Upper lobe of right lung (tissue), 1 donor: Measurements from ENCODE around the gene ANKRD18B. TPM values are rescaled to one million over a fixed set of nuclear protein-coding genes. Genes with fewer than 3 reads are reported as not detected.
A peak's percentile ranks its signal among the peaks of the same experiment; 100 is the strongest.
"Not testable (repeated sequence)": the region's sequence is repeated elsewhere in the genome, so short reads cannot be mapped to it uniquely, and the experiment has no call there.

Source experiments
- ATAC-seq: fragments of 200-7000 bp; cut with Tn5 transposase; one replicate; pipeline ENCODE4 v1.9.1; 2020; ENCODE audit warnings: mild to moderate bottlenecking, moderate library complexity
- DNase-seq: peaks from one replicate; pipeline ENCODE4 v3.0.0-alpha.2; 2020
- H3K27ac ChIP-seq: fragments of 200-600 bp; one replicate; pipeline ENCODE4 v1.8.0; 2022
- H3K27me3 ChIP-seq: fragments of 200-600 bp; one replicate; pipeline ENCODE4 v1.8.0; 2022; ENCODE audit warnings: mild to moderate bottlenecking
- H3K36me3 ChIP-seq: fragments of 200-600 bp; one replicate; pipeline ENCODE4 v1.8.0; 2022
- H3K4me1 ChIP-seq: fragments of 200-600 bp; one replicate; pipeline ENCODE4 v1.8.0; 2022
- H3K4me3 ChIP-seq: fragments of 200-600 bp; one replicate; pipeline ENCODE4 v1.8.0; 2022; ENCODE audit warnings: mild to moderate bottlenecking
- H3K9me3 ChIP-seq: fragments of 200-600 bp; one replicate; pipeline ENCODE4 v1.8.0; 2022
- intact Hi-C: fragments of 100-400 bp; cut with DNase I; formaldehyde crosslinking; loops from one replicate; pipeline ENCODE4 v1.11.0; 2022
- total RNA-seq: library from RNA; stranded (reverse); fragmentation: NEBNext Ultra II Directional; extraction: Animal tissue kit (Norgen Biotek cat#: 25700); gene quantifications from one replicate; pipeline ENCODE4 v1.2.1, GENCODE V29; 2021
- TF ChIP-seq, protein P1 (sequence below): fragments of 200-600 bp; IDR thresholded peaks from one replicate; pipeline ENCODE4 v1.8.0; 2022; ENCODE audit warnings: antibody characterized with exemption
- donor health status: DM: no; HTN: yes; CAD: no; lungs with severe emphysema.

ANKRD18B gene
- total RNA-seq, 1 donor from 2014 or later, result 1.2 TPM

DNA sequence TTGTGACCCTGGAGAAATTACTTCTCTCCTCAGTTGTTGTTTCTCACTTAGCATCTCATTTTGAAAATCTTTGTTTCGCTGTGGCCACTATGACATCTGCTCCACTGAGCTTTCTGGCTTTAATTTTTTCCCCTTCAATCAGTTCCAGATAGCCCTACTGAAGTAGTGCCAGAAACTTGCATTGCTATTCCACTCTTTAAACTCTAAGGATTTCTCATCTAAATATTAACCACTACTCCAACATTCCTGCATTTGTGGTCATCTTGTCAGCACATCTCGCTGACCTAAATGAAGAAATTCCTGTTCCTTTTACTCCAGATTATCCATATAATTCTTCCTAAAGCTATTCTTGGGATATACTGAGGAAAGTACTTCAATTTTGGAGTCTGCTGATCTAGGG lies 35.0 kb upstream of the ANKRD18B start:
- Histone ChIP-seq H3K36me3 (no peaks in the 10 kb centered on the region), H3K27me3 (no peaks in the 10 kb centered on the region), H3K9me3 (no peaks in the 10 kb centered on the region), H3K4me3 (no peak overlapping the region), H3K27ac (no peak overlapping the region), H3K4me1 (no peaks in the 10 kb centered on the region)
- TF ChIP-seq, protein P1, sequence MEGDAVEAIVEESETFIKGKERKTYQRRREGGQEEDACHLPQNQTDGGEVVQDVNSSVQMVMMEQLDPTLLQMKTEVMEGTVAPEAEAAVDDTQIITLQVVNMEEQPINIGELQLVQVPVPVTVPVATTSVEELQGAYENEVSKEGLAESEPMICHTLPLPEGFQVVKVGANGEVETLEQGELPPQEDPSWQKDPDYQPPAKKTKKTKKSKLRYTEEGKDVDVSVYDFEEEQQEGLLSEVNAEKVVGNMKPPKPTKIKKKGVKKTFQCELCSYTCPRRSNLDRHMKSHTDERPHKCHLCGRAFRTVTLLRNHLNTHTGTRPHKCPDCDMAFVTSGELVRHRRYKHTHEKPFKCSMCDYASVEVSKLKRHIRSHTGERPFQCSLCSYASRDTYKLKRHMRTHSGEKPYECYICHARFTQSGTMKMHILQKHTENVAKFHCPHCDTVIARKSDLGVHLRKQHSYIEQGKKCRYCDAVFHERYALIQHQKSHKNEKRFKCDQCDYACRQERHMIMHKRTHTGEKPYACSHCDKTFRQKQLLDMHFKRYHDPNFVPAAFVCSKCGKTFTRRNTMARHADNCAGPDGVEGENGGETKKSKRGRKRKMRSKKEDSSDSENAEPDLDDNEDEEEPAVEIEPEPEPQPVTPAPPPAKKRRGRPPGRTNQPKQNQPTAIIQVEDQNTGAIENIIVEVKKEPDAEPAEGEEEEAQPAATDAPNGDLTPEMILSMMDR, result no peak
- intact Hi-C loops, result no loop called here
- no peak for DNase-seq
- no peak for ATAC-seq

- intact Hi-C loops, H3K9me3 ChIP-seq, H3K27ac ChIP-seq, DNase-seq, H3K4me3 ChIP-seq, H3K36me3 ChIP-seq, ATAC-seq, H3K4me1 ChIP-seq, H3K27me3 ChIP-seq: not testable (repeated sequence)
Observed at GRCh38 chr9:33493819-33494218, 30.2 kb upstream of the ANKRD18B start.

- Histone ChIP-seq H3K4me3 (no peak overlapping the region), H3K27ac (no peak overlapping the region), H3K36me3 (no peaks in the 10 kb centered on the region), H3K27me3 (no peaks in the 10 kb centered on the region), H3K9me3 (no peaks in the 10 kb centered on the region), H3K4me1 (no peaks in the 10 kb centered on the region)
- ATAC-seq (no peak), DNase-seq (no peak)
- intact Hi-C loops, result no loop called here
- TF ChIP-seq, protein P1, result peak; percentile 42
Observed at GRCh38 chr9:33498387-33498786, 25.7 kb upstream of the ANKRD18B start.

- H3K36me3 ChIP-seq, result no peaks in the 10 kb centered on the region
- ATAC-seq, result peak; percentile 76
- no peak overlapping the region for H3K4me3 ChIP-seq
- intact Hi-C loops, result no loop called here
- no peak for DNase-seq
- TF ChIP-seq, protein P1, result no peak
- H3K27me3 ChIP-seq, result no peaks in the 10 kb centered on the region
- H3K9me3 ChIP-seq, result no peaks in the 10 kb centered on the region
- peak overlapping the region; percentile 19 for H3K27ac ChIP-seq
- no peaks in the 10 kb centered on the region for H3K4me1 ChIP-seq
Observed at GRCh38 chr9:33506626-33507370, 17.3 kb upstream of the ANKRD18B start.

GRCh38 chr9:33510262-33511183 lies 13.5 kb upstream of the ANKRD18B start:
- DNase-seq, result peak; percentile 79
- H3K36me3 ChIP-seq, result no peaks in the 10 kb centered on the region
- intact Hi-C loops, result no loop called here
- H3K4me1 ChIP-seq, result no peaks in the 10 kb centered on the region
- peak overlapping the region; percentile 65 for H3K4me3 ChIP-seq
- no peaks in the 10 kb centered on the region for H3K9me3 ChIP-seq
- TF ChIP-seq, protein P1, result no peak
- H3K27me3 ChIP-seq, result no peaks in the 10 kb centered on the region
- peak; percentile 88 for ATAC-seq
- peak overlapping the region; percentile 87 for H3K27ac ChIP-seq

- peak overlapping the region; percentile 65 for H3K4me3 ChIP-seq
- DNase-seq, intact Hi-C loops, ATAC-seq, H3K36me3 ChIP-seq, H3K27me3 ChIP-seq, H3K9me3 ChIP-seq, H3K4me1 ChIP-seq: not testable (repeated sequence)
- peak overlapping the region; percentile 87 for H3K27ac ChIP-seq
Observed at GRCh38 chr9:33511184-33511517, 12.9 kb upstream of the ANKRD18B start.

- H3K36me3 ChIP-seq, DNase-seq, H3K4me3 ChIP-seq, H3K4me1 ChIP-seq, H3K27me3 ChIP-seq, H3K27ac ChIP-seq, intact Hi-C loops, ATAC-seq, H3K9me3 ChIP-seq: not testable (repeated sequence)
Observed at GRCh38 chr9:33512535-33512934, 11.5 kb upstream of the ANKRD18B start.

- ATAC-seq, H3K36me3 ChIP-seq, DNase-seq, H3K27ac ChIP-seq, intact Hi-C loops, H3K27me3 ChIP-seq, H3K4me3 ChIP-seq, H3K9me3 ChIP-seq, H3K4me1 ChIP-seq: not testable (repeated sequence)
Observed at GRCh38 chr9:33515342-33515995, 8.6 kb upstream of the ANKRD18B start.

GRCh38 chr9:33516397-33516796 lies 7.7 kb upstream of the ANKRD18B start:
- H3K27me3 ChIP-seq, H3K27ac ChIP-seq, H3K36me3 ChIP-seq, DNase-seq, intact Hi-C loops, H3K4me3 ChIP-seq, ATAC-seq, H3K9me3 ChIP-seq, H3K4me1 ChIP-seq: not testable (repeated sequence)
